ENCODE measurements around the gene TNNI3K. TPM values are rescaled to one million over a fixed set of nuclear protein-coding genes. Genes with fewer than 3 reads are reported as not detected.

Gene TNNI3K
- total and polyA plus RNA-seq, 9 donors = 0.73 to 2.6 (median 1.5) TPM; not detected in 1

- Histone ChIP-seq H3K9me3 (no peaks in the 10 kb centered on the region), H3K4me3 (no peak overlapping the region), H3K4me1 (ENCODE audit: insufficient read depth) (no peaks in the 10 kb centered on the region), H3K27me3 (no peaks in the 10 kb centered on the region), H3K36me3 (no peaks in the 10 kb centered on the region), H3K27ac (no peak overlapping the region)
- 49 to 61% (median 57%) methylated on average over 2 of the region's 2 CpGs for WGBS, 3 donors
- TF ChIP-seq EP300 (IDR thresholded peaks at IDR 0.05) (no peak), POLR2A (IDR thresholded peaks at IDR 0.05) (no peak)
- DNase-seq = no peak
- intact Hi-C loops (cut with DNase I) = no loop called here
Measured at GRCh38 chr1:74584185-74584584, 349.0 kb downstream of the TNNI3K start.

DNA sequence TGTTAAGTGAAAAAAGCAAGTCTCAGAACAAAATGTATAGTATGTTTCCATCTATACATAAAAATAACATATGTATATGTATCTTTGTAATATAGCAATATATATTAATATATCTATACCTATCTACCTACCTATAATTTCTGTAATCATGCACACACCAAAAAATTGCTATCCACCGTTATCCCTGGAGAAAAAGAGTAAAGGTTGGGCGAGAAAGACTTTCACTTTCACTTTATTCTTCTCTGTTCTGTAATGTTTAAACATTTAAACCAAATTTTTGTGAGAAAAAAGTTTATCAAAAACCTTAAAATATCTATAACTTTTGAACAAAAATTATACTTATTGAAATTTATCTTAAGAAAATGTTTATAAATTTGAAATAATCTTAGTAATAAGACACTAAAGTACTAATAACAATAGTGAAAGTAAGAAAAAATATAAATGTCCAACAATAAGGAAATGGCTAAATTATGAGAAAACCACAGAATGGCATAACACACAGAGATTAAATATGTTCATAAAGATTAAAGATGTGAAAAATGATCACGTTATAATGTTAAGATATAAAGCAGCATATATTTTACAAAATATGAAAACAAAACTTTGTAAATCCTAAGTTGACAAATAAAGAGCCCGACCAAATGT is 351.2 kb downstream of the TNNI3K start:
- DNase-seq = no peak
- TF ChIP-seq, protein P1, sequence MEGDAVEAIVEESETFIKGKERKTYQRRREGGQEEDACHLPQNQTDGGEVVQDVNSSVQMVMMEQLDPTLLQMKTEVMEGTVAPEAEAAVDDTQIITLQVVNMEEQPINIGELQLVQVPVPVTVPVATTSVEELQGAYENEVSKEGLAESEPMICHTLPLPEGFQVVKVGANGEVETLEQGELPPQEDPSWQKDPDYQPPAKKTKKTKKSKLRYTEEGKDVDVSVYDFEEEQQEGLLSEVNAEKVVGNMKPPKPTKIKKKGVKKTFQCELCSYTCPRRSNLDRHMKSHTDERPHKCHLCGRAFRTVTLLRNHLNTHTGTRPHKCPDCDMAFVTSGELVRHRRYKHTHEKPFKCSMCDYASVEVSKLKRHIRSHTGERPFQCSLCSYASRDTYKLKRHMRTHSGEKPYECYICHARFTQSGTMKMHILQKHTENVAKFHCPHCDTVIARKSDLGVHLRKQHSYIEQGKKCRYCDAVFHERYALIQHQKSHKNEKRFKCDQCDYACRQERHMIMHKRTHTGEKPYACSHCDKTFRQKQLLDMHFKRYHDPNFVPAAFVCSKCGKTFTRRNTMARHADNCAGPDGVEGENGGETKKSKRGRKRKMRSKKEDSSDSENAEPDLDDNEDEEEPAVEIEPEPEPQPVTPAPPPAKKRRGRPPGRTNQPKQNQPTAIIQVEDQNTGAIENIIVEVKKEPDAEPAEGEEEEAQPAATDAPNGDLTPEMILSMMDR (IDR thresholded peaks at IDR 0.05) = no peak
- TF ChIP-seq POLR2A (IDR thresholded peaks at IDR 0.05) (no peak), EP300 (IDR thresholded peaks at IDR 0.05) (no peak)
- no peak overlapping the region for H3K27ac ChIP-seq
- H3K4me3 ChIP-seq = no peak overlapping the region
- H3K4me1 ChIP-seq (ENCODE audit: insufficient read depth) = no peaks in the 10 kb centered on the region
- no peaks in the 10 kb centered on the region for H3K27me3 ChIP-seq
- intact Hi-C loops (cut with DNase I) = no loop called here
- no peaks in the 10 kb centered on the region for H3K9me3 ChIP-seq
- 69 to 75% (median 74%) methylated on average over 4 of the region's 4 CpGs for WGBS, 3 donors
- H3K36me3 ChIP-seq = no peaks in the 10 kb centered on the region

GRCh38 chr1:74587888-74588287 is 352.7 kb downstream of the TNNI3K start:
- Histone ChIP-seq H3K9me3 (no peaks in the 10 kb centered on the region), H3K36me3 (no peaks in the 10 kb centered on the region), H3K27ac (no peak overlapping the region), H3K4me1 (ENCODE audit: insufficient read depth) (no peaks in the 10 kb centered on the region), H3K4me3 (no peak overlapping the region), H3K27me3 (no peaks in the 10 kb centered on the region)
- DNase-seq = no peak
- WGBS, 3 donors = 72 to 87% (median 84%) methylated on average over 2 of the region's 2 CpGs
- TF ChIP-seq POLR2A (IDR thresholded peaks at IDR 0.05) = no peak
- TF ChIP-seq, protein P1 (IDR thresholded peaks at IDR 0.05) = no peak
- TF ChIP-seq EP300 (IDR thresholded peaks at IDR 0.05) = no peak
- intact Hi-C loops (cut with DNase I) = no loop called here

- Histone ChIP-seq H3K4me3 (no peak overlapping the region), H3K4me1 (ENCODE audit: insufficient read depth) (no peaks in the 10 kb centered on the region), H3K27me3 (no peaks in the 10 kb centered on the region), H3K36me3 (no peaks in the 10 kb centered on the region), H3K27ac (no peak overlapping the region), H3K9me3 (no peaks in the 10 kb centered on the region)
- intact Hi-C loops (cut with DNase I) = no loop called here
- WGBS, 3 donors = 87 to 90% (median 89%) methylated on average over 5 of the region's 5 CpGs
- TF ChIP-seq EP300 (IDR thresholded peaks at IDR 0.05) (no peak), POLR2A (IDR thresholded peaks at IDR 0.05) (no peak)
- TF ChIP-seq, protein P1 (IDR thresholded peaks at IDR 0.05) = no peak
- no peak for DNase-seq
Measured at GRCh38 chr1:74590288-74590687, 355.1 kb downstream of the TNNI3K start.

GRCh38 chr1:74591949-74592348 is 356.8 kb downstream of the TNNI3K start:
- no peaks in the 10 kb centered on the region for H3K36me3 ChIP-seq
- WGBS, 3 donors = 32 to 51% (median 49%) methylated on average over 2 of the region's 2 CpGs
- no peaks in the 10 kb centered on the region for H3K27me3 ChIP-seq
- TF ChIP-seq, protein P1 (IDR thresholded peaks at IDR 0.05) = no peak
- TF ChIP-seq EP300 (IDR thresholded peaks at IDR 0.05) (no peak), POLR2A (IDR thresholded peaks at IDR 0.05) (no peak)
- H3K27ac ChIP-seq = no peak overlapping the region
- intact Hi-C loops (cut with DNase I) = no loop called here
- no peak overlapping the region for H3K4me3 ChIP-seq
- no peaks in the 10 kb centered on the region for H3K9me3 ChIP-seq
- DNase-seq = no peak
- no peaks in the 10 kb centered on the region for H3K4me1 ChIP-seq (ENCODE audit: insufficient read depth)
